Bronchial epithelial cell (primary cell): ENCODE results near the gene WNK2. TPM values are rescaled to one million over a fixed set of nuclear protein-coding genes. Genes with fewer than 3 reads are reported as not detected.

Experiments used
- DNase-seq: peaks from one replicate; pipeline ENCODE4 v3.0.0-alpha.2; 2010; ENCODE audit warnings: low read depth
- FAIRE-seq: peaks from 2 replicates; lab custom pipeline; 2011; peaks lifted over from hg19 to GRCh38; lab: Jason Lieb, UNC
- H3K27me3 ChIP-seq: 2 replicates; pipeline ENCODE4 v1.5.1; 2011; ENCODE audit warnings: low read length; ENCODE audit not compliant: control insufficient read depth, insufficient read depth
- H3K36me3 ChIP-seq: 2 replicates; pipeline ENCODE4 v1.5.1; 2011; ENCODE audit warnings: low read length; ENCODE audit not compliant: control insufficient read depth, insufficient read depth
- H3K4me3 ChIP-seq: 2 replicates; pipeline ENCODE4 v1.5.1; 2011; ENCODE audit warnings: mild to moderate bottlenecking, low read depth, low read length, control low read depth
- CTCF ChIP-seq: IDR thresholded peaks from 2 replicates; pipeline ENCODE4 v1.5.1; 2011; ENCODE audit warnings: mild to moderate bottlenecking, moderate library complexity, low read length, control low read depth, inconsistent platforms; ENCODE audit not compliant: insufficient read depth, severe bottlenecking
- total RNA-seq: library from RNA; depleted of rRNA; stranded (reverse); fragments of >200 nt; gene quantifications from 2 replicates; pipeline ENCODE4 v1.2.1, GENCODE V29; 2014

The WNK2 gene
- total RNA-seq, 1 donor from 2014 or later = under 0.01 TPM

- TF ChIP-seq CTCF = peak; percentile 97
- Histone ChIP-seq H3K4me3 (no peak overlapping the region), H3K36me3 (no peaks in the 10 kb centered on the region), H3K27me3 (no peaks in the 10 kb centered on the region)
- FAIRE-seq (no peak), DNase-seq (peak; percentile 40)
Observed at GRCh38 chr9:93159601-93160471, 24.1 kb upstream of the WNK2 start.

- no peak for TF ChIP-seq CTCF
- H3K27me3 ChIP-seq = no peaks in the 10 kb centered on the region
- FAIRE-seq = no peak
- H3K4me3 ChIP-seq = no peak overlapping the region
- H3K36me3 ChIP-seq = no peaks in the 10 kb centered on the region
- DNase-seq = no peak
Observed at GRCh38 chr9:93161786-93162562, 22.0 kb upstream of the WNK2 start.

GRCh38 chr9:93164085-93164484 lies 19.9 kb upstream of the WNK2 start:
- Histone ChIP-seq H3K4me3 (no peak overlapping the region), H3K27me3 (peaks cover under 1% of the 10 kb centered on the region), H3K36me3 (no peaks in the 10 kb centered on the region)
- FAIRE-seq (no peak), DNase-seq (no peak)
- no peak for TF ChIP-seq CTCF

- Histone ChIP-seq H3K4me3 (no peak overlapping the region), H3K27me3 (peaks cover 4% of the 10 kb centered on the region), H3K36me3 (no peaks in the 10 kb centered on the region)
- FAIRE-seq = no peak
- DNase-seq = no peak
- TF ChIP-seq CTCF = no peak
Observed at GRCh38 chr9:93166699-93167098, 17.2 kb upstream of the WNK2 start.

- H3K27me3 ChIP-seq = peaks cover 4% of the 10 kb centered on the region
- H3K4me3 ChIP-seq = no peak overlapping the region
- DNase-seq = no peak
- TF ChIP-seq CTCF = no peak
- FAIRE-seq = no peak
- no peaks in the 10 kb centered on the region for H3K36me3 ChIP-seq
Observed at GRCh38 chr9:93167185-93167584, 16.8 kb upstream of the WNK2 start.
